Endothelial cell of umbilical vein (primary cell): ENCODE data around the gene STK24. TPM values are rescaled to one million over a fixed set of nuclear protein-coding genes. Genes with fewer than 3 reads are reported as not detected.

Experiments
- BruUV-seq: library from RNA; stranded (reverse); fragments of 400-500 nt; replicated peaks from 2 replicates; lab custom pipeline; 2021; lab: Mats Ljungman, UMichigan
- CTCF ChIA-PET: fragments of 300-600, 350-600 bp; sonication (Branson Sonifier 250); formaldehyde crosslinking; loops from one replicate; lab custom pipeline; 2021; ENCODE audit warnings: antibody characterized with exemption, inconsistent platforms; lab: Charles Lee
- POLR2A ChIA-PET: fragments of 300-600, 350-600 bp; sonication (Branson Sonifier 250); formaldehyde crosslinking; loops from one replicate; lab custom pipeline; 2021; ENCODE audit warnings: antibody characterized with exemption, inconsistent platforms; lab: Charles Lee
- DNase-seq: peaks from one replicate; pipeline ENCODE4 v3.0.0-alpha.2; 2011; ENCODE audit warnings: low read depth, low spot score
- FAIRE-seq: peaks from 2 replicates; lab custom pipeline; 2011; peaks lifted over from hg19 to GRCh38; lab: Jason Lieb, UNC
- H2AFZ ChIP-seq: 2 replicates; pipeline ENCODE4 v1.6.0; 2012; ENCODE audit warnings: low read depth, low read length, control low read depth, inconsistent platforms
- H3K27ac ChIP-seq: 2 replicates; pipeline ENCODE4 v1.5.1; 2011; ENCODE audit warnings: low read depth, mild to moderate bottlenecking, control low read depth, low read length, moderate library complexity; ENCODE audit not compliant: insufficient read depth
- H3K27me3 ChIP-seq, 2 experiments: 2 replicates each; pipeline versions ENCODE4 v1.6.0 to v1.6.1; 2011; ENCODE audit warnings: low read length in 2 of 2, mixed read lengths in 1 of 2; ENCODE audit not compliant: control insufficient read depth in 2 of 2, insufficient read depth in 2 of 2
- H3K36me3 ChIP-seq, 2 experiments: 2 replicates in 1 of 2; 3 replicates in 1 of 2; pipeline ENCODE4 v1.5.1; 2011; ENCODE audit warnings: low read length in 2 of 2, mild to moderate bottlenecking in 1 of 2, moderate library complexity in 1 of 2; ENCODE audit not compliant: control insufficient read depth in 2 of 2, insufficient read depth in 2 of 2; ENCODE audit errors: extremely low read depth in 1 of 2
- H3K4me1 ChIP-seq: 3 replicates; pipeline ENCODE4 v1.5.1; 2011; ENCODE audit warnings: mild to moderate bottlenecking, low read length; ENCODE audit not compliant: control insufficient read depth, insufficient read depth; ENCODE audit errors: extremely low read depth
- H3K4me2 ChIP-seq: 2 replicates; pipeline ENCODE4 v1.6.1; 2011; ENCODE audit warnings: low read length, control low read depth, mixed read lengths; ENCODE audit not compliant: insufficient read depth
- H3K4me3 ChIP-seq, 3 experiments: fragments of 200-600 bp in 1 of 3; sonication (generic), shearing (Covaris generic) in 1 of 3; replicated peaks in 1 of 3; 2 replicates each; pipeline ENCODE4 v1.5.1; 2011 to 2016; ENCODE audit warnings: control low read depth in 3 of 3, low read length in 3 of 3, mild to moderate bottlenecking in 2 of 3, inconsistent platforms in 1 of 3, low read depth in 1 of 3, moderate library complexity in 1 of 3; ENCODE audit not compliant: insufficient read depth in 1 of 3
- H3K79me2 ChIP-seq: 2 replicates; pipeline ENCODE4 v1.6.0; 2012; ENCODE audit warnings: low read length, inconsistent platforms; ENCODE audit not compliant: control insufficient read depth, insufficient read depth
- H3K9ac ChIP-seq: replicated peaks from 2 replicates; pipeline ENCODE3; 2011; ENCODE audit warnings: low read length, control low read depth; ENCODE audit not compliant: insufficient read depth; ENCODE audit errors: extremely low read depth
- H3K9me1 ChIP-seq: replicated peaks from 3 replicates; pipeline ENCODE4 v1.6.0; 2011; ENCODE audit warnings: mild to moderate bottlenecking, low read length; ENCODE audit not compliant: control insufficient read depth, insufficient read depth; ENCODE audit errors: extremely low read depth
- H3K9me3 ChIP-seq: replicated peaks from 2 replicates; pipeline ENCODE4 v1.5.1; 2012; ENCODE audit warnings: low read length, inconsistent platforms; ENCODE audit not compliant: control insufficient read depth, insufficient read depth
- H4K20me1 ChIP-seq: replicated peaks from 2 replicates; pipeline ENCODE3; 2011; ENCODE audit warnings: mild to moderate bottlenecking, low read length; ENCODE audit not compliant: control insufficient read depth, insufficient read depth; ENCODE audit errors: extremely low read depth
- CTCF ChIP-seq, 2 donors: IDR thresholded peaks; 1 replicate in 1 of 2; 2 replicates in 1 of 2; pipeline ENCODE4 v1.5.1; 2011; ENCODE audit warnings: low read length in 2 of 2, mild to moderate bottlenecking in 2 of 2, moderate library complexity in 2 of 2, control low read depth in 1 of 2, inconsistent platforms in 1 of 2, low read depth in 1 of 2; ENCODE audit not compliant: insufficient read depth in 1 of 2; ENCODE audit errors: extremely low read depth in 1 of 2
- EZH2 ChIP-seq: IDR thresholded peaks from 2 replicates; pipeline ENCODE4 v1.6.1; 2012; ENCODE audit warnings: borderline replicate concordance, low read depth, mild to moderate bottlenecking, moderate library complexity, low read length, inconsistent platforms; ENCODE audit not compliant: severe bottlenecking
- FOS ChIP-seq: IDR thresholded peaks from 2 replicates; pipeline ENCODE4 v1.6.1; 2011; ENCODE audit warnings: mild to moderate bottlenecking, low read length, moderate library complexity, borderline replicate concordance; ENCODE audit not compliant: insufficient read depth
- GATA2 ChIP-seq: IDR thresholded peaks from 2 replicates; pipeline ENCODE4 v1.7.0; 2011; ENCODE audit warnings: low read depth, mild to moderate bottlenecking, moderate library complexity, mixed read lengths, low read length; ENCODE audit not compliant: insufficient read length, insufficient read depth
- JUN ChIP-seq: IDR thresholded peaks from 2 replicates; pipeline ENCODE4 v1.6.1; 2011; ENCODE audit warnings: borderline replicate concordance, low read depth; ENCODE audit not compliant: insufficient read length, insufficient read depth
- MAX ChIP-seq: IDR thresholded peaks from 2 replicates; pipeline ENCODE4 v1.6.1; 2011; ENCODE audit not compliant: insufficient read depth, insufficient read length
- MYC ChIP-seq: IDR thresholded peaks from one replicate; pipeline ENCODE4 v1.6.1; 2011; ENCODE audit warnings: mild to moderate bottlenecking, low read depth, low read length
- POLR2A ChIP-seq: IDR thresholded peaks from 2 replicates; pipeline ENCODE4 v1.6.1; 2012; ENCODE audit warnings: low read depth, mild to moderate bottlenecking, control low read depth, low read length
- POLR2AphosphoS5 ChIP-seq: IDR thresholded peaks from 2 replicates; pipeline ENCODE4 v1.6.1; 2012; ENCODE audit warnings: low read depth, mild to moderate bottlenecking, control low read depth, low read length, moderate library complexity; ENCODE audit not compliant: insufficient read depth
- dilution Hi-C: fragments of 300-500 bp; cut with MboI; formaldehyde crosslinking; loops from one replicate; pipeline ENCODE4 v1.15.0; 2019; ENCODE audit warnings: low sequenced_read_pairs; ENCODE audit not compliant: extremely low pct_ligation_motif_present
- intact Hi-C: fragments of 100-400 bp; cut with micrococcal nuclease; formaldehyde crosslinking; loops from one replicate; pipeline ENCODE4 v1.10.0; 2022
- polyA plus RNA-seq, 4 experiments: library from polyadenylated mRNA; depleted of rRNA in 3 of 4; stranded (reverse) in 3 of 4; unstranded in 1 of 4; fragments of >200 nt; gene quantifications; 2 replicates each; pipeline versions ENCODE4 v1.2.1 to v1.2.3, GENCODE V29; 2011 to 2012; ENCODE audit warnings: missing spikeins in 1 of 4
- total RNA-seq: library from RNA; stranded (reverse); gene quantifications from 2 replicates; pipeline ENCODE4 v1.2.3, GENCODE V29; 2021

STK24 gene
- total and polyA plus RNA-seq, 2 donors (not counting 3 experiments of a cell fraction or from before 2014, with no cell fraction given): 43.3 to 100 TPM

GRCh38 chr13:98443800-98444325 is 133.0 kb downstream of the STK24 start:
- no peaks in the 10 kb centered on the region for H3K79me2 ChIP-seq
- H3K4me1 ChIP-seq: no peaks in the 10 kb centered on the region
- TF ChIP-seq EZH2 (no peak), POLR2AphosphoS5 (no peak), CTCF (IDR thresholded peaks at IDR 0.05; ENCODE audit: extremely low read depth in 1 of 2, insufficient read depth in 1 of 2, low read depth in 1 of 2, low read length in 2 of 2) (no peak), FOS (no peak), MYC (no peak), MAX (no peak), JUN (no peak), POLR2A (no peak), GATA2 (no peak)
- peaks cover 0 to 18% of the 10 kb centered on the region in 2 experiments for H3K36me3 ChIP-seq
- no peak overlapping the region for H3K4me3 ChIP-seq
- H2AFZ ChIP-seq: no peak overlapping the region
- ChIA-PET CTCF (interaction anchor here (0.5 to 4.8 kb wide), 5 partner anchors 13 to 588 kb away, joined by 3 to 150 read pairs (median 11); no protein-coding TSS in a partner anchor), POLR2A (no interaction called here)
- H4K20me1 ChIP-seq: no peaks in the 10 kb centered on the region
- no peak overlapping the region for H3K4me2 ChIP-seq
- H3K9me3 ChIP-seq: no peaks in the 10 kb centered on the region
- no peak for DNase-seq
- dilution Hi-C loops: loop anchor here (25.0 kb wide), 1 partner anchor 218 kb away; no protein-coding TSS in a partner anchor
- no peaks in the 10 kb centered on the region for H3K27me3 ChIP-seq
- H3K27ac ChIP-seq: no peak overlapping the region
- H3K9me1 ChIP-seq: no peaks in the 10 kb centered on the region
- intact Hi-C loops: no loop called here
- no peak for FAIRE-seq
- H3K9ac ChIP-seq: no peak overlapping the region
- BruUV-seq: no TSS peak
